Posterior vena cava (tissue), 2 donors: ENCODE data around the gene FOSL2. TPM values are rescaled to one million over a fixed set of nuclear protein-coding genes. Genes with fewer than 3 reads are reported as not detected.

Source experiments
- DNase-seq: peaks from one replicate; pipeline ENCODE4 v3.0.0-alpha.2; 2020; ENCODE audit warnings: low spot score
- intact Hi-C, 2 donors: fragments of 100-400 bp; cut with DNase I; formaldehyde crosslinking; loops; one replicate each; pipeline versions ENCODE4 v1.14.1 to v1.14.2; 2022 to 2023
- total RNA-seq, 2 donors: library from RNA; stranded (reverse); fragmentation: NEBNext Ultra II Directional; extraction: Animal tissue kit (Norgen Biotek cat#: 25700); gene quantifications; one replicate each; pipeline ENCODE4 v1.2.1, GENCODE V29; 2021
- donor health status: DM: yes; HTN: yes; CAD: no.
- donor health status: DM: yes; HTN: yes; CAD: no.

Gene FOSL2
- total RNA-seq, 2 donors from 2014 or later, result 105 to 141 TPM

DNA sequence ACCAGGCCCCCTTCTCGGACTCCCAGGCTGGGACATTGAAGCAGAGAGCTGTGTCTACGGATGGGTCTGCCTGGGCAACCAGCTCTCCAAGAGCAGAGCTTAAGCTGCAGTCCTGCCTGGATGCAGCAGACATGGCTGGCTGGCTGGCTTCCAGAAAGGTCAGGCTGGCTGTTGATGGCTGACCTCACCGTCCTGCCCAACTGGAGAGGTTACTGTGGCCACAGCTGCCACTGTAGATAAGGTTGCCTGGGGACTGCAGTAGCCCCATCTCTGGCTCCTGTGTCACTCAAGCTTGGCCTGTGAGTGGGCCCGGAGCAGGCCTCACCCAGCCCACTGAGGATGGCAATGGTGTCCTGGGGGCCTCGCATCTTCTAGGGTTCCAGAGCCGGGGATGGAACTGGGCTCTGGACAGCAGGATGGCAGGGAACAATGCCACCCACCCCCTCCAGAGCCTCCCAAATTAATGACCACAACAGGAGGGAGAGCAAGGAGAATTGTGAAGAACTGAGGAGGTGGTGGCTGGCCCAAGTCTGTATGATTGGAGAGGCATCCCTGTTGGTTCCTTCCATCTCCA lies 37.0 kb upstream of the FOSL2 start:
- intact Hi-C loops, result no loop called here

DNA sequence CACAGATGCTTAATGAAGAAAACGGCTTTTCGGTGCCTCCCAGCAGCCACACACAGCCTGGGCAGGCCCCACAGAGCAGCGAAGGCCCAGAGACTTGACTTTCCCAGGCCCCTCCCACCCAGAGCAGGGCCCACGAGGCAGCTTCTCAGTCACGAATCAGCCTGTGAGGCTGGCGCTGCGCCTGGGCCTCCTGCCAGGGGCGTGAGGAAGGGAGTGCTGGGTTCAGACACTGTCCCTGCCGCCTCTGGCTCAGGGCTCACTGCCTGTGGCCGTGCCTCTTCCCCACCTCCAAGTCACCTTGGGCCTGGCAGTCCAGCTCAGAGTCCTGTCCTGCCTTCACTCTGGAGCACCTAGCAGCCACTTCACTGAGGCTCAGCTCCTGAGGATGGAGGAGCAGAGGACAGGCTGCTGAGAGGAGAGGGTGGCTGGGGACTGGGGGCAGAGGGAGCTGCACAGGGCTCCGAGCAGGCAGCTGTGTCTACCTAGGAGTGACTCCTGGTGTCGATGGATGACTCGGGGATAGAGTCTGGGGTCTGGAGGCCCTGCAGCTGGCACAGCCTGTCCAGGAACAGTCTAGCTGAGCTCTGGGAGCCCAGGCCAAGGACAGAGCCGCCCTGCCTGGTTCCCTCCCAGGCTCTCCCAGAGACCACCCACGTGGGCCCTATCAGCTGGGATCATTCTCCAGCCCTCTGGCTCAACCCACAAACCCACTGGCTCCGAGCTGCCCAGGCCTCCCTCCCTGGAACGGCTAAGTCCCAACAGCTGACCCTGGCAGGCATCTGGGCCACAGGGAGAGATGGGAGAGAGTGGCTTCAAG lies 36.4 kb upstream of the FOSL2 start:
- peak; percentile 98 for DNase-seq
- intact Hi-C loops, result no loop called here

More for the DNA sequence above, 37.0 kb upstream of the FOSL2 start:
- peak; percentile 85 for DNase-seq

DNA sequence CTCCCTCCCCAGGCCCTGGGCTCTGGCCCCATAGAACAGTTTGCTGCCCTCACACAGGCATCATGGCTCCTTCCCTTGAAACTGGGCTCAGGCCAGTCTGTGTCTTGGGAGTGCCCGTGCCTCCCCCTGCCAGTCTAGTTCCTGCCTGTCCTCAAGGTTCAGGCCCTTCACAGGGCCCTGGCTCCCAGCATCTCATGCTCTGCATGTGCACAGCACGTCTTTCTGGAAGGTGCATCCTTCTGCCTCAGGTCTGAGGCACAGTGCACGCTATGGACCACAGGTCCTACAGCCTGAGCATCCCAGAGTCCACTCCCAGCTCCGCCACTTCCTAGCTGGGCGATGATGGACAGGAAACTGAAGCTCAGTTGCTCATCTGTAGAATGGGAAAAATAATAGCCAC lies 35.6 kb upstream of the FOSL2 start:
- DNase-seq, result no peak
- intact Hi-C loops, result no loop called here

DNA sequence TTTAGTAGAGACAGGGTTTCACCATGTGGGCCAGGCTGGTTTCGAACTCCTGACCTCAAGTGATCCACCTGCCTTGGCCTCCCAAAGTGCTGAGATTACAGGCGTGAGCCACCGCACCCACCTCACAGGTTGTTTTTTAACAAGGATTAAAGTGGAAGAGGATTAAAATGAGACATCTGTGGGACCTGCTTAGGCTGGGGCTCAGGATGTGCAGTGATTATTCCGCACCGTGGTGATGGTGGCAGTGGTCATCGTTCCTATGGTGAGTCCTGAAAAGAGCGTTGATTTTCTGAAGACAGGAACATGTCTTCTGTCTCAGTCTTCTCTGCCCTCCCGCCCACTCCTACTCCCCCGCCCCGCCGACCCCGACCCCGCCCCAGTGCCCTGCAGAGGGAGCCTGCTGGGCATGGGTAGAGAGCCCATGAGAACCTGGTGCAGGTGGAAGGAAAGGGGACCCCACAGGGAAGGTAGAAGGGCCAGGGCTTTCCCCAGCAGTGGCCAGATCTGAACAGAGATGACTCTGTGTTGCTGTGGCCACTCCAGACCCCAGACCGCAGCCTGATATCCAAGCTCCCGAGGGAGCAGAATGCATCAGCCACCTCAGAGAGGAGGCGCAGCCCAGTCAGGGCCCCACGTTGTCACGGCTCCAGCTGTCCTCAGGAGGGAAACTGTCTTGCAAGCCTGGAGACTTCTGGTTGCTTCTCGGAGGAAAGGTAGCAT lies 34.5 kb upstream of the FOSL2 start:
- DNase-seq, result no peak
- intact Hi-C loops, result no loop called here

DNA sequence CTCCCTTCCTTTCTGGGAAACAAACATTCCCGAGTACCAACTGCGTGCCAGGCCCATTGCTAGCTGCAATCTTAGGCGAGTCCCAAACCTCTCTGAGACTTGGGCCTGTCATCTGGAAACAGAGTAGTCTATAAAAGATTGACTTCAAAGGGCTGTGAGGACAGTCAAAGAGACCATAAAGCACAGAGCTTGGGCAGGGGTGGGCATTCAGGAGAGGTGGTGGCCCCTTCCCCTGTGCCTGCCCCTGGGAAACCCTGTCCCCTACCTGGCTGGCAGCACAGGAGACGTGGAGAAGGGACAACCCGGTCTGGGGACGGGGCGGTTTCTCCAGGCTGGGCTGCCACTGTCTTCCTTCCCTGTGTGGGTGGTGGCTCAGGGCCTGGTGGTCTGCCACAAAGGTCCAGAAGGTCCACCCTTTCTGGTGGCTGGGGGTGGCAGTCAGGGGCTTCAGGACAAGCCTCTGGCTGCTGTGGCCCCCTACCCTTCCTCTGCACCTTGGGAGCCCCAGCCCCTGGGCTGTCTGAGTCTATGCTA lies 33.9 kb upstream of the FOSL2 start:
- no peak for DNase-seq
- intact Hi-C loops, result no loop called here

DNA sequence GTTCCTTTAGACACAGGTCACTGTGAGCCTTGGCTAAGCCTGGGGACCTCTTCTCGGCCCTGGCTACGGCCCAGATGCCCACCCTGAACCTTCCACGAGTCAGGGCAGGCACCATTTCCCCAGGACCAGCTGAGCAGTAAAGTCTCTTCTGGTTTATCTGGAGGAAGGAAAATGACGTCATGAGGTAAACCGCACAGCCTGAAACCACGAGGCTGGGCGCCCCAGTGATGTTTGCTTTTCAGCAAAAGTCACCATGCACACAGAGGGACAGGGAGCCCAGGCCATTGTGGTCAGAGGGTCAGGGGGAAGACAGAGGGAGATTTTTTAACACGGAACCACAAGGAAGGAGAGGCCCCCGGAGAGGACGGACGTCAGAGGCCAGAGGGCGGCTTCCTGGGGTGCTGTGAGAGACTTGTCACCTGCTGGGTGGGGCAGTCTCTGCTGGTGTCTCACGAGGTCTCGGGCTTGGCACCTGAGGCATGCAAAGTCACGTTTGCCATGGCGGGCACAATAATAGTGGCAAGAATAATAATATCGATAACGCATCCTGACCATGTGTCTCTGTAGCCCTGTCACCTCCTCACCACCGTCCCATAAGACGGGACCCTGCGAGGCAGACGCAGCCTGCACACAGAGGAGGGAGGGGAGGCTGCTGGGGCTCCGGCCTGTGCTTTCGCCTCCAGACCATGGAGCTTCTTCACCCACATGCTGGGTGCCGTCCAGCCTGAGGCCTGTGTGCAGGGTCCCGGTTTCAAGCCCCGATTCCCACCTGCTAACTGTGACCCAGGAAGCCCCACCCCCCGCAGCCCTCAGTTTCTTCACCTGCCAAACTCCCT lies 33.2 kb upstream of the FOSL2 start:
- DNase-seq, result no peak
- intact Hi-C loops, result no loop called here

DNA sequence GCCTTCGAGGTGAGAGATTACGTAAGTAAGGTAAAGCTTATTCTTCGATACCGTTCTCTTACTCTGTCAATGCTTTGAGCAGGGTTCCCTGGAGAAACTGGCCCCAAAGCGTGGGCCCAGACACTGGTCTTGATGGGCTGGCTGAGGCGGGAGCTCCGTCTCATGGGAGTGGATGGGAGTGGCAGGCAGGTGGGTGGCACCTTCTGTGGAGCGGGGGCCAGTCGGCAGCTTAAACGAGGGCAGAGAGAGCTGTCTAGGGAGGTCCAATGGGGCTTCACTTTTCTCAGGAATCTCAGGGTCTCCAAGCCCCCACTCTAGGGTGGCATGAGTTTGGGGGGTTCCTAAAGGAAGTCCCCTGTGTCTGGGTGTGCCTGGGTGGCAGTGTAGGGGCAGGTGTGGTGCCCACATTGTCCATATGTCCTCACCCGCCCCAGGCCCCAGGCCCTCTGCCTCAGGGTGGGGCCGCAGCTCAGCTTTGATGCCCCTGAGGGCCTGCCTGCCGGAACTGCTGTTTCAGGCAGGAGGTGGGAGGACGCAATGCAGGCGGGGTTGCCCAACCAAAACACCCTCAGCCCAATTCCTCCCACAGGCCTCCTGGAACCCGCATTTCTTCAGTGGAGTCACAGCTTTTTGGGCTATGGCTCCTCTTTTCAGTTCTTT lies 32.5 kb upstream of the FOSL2 start:
- DNase-seq, result no peak

DNA sequence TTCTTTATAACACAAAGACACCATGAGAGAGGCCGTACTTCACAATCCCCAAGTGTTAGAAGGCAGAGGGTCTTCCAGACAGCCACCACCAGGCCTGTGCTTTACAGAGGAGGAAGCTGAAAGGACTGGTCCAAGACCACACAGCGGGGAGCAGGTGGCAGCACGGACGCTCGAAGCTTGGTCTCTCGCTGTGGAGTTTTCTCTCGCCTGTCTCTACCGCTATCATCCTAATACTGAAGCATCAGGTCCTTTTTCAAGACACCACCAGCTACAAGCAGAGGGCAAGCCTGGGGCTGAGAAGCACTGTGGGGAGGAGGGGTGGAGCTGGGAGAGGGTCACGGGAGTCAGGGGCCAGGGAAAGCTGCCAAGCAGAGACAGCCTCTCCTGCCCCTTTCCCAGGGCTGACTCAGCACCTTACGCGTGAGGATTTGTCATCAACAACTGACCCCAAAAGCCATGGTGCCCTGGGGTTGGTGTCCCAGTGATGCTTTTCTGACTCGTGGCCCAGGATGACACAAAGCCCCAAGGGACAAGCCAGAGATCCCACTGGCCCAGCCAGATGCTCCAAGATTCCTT lies 31.9 kb upstream of the FOSL2 start:
- intact Hi-C loops, result no loop called here
- DNase-seq, result no peak

More for the DNA sequence above, 32.5 kb upstream of the FOSL2 start:
- intact Hi-C loops, result no loop called here

DNA sequence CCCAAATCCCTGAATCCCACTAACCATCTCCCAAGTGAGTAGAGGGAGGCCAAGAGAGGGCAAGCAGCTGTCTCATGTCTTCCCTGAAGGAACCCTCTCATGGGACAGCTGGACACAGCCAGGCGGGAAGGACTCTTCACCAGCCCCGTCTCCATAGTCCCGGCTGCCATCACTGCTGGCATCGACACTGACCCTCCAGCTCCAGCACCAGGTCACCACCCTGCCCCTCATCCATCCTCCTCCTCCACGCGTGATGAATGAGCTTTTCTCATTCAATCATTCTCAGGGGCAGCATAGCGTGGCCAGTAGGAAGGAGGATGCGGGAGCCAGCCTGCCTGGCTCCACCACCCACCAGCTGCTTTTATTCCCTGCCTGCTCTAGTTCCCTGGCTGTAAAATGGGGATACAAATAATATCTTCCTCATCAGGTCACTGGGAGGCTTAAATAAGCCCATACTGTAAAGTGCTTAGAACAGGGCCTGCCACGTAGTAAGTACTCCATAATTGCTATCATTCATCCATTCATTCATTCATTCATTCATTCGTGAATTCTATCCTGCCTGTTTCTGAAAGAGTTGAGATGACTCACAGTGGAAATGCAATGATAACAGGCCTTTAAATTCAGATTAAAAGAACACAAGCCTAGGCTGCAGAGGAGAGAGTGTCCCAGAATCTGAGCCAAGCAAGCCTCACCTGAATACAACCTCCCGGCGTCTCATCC lies 30.5 kb upstream of the FOSL2 start:
- intact Hi-C loops, result no loop called here

DNA sequence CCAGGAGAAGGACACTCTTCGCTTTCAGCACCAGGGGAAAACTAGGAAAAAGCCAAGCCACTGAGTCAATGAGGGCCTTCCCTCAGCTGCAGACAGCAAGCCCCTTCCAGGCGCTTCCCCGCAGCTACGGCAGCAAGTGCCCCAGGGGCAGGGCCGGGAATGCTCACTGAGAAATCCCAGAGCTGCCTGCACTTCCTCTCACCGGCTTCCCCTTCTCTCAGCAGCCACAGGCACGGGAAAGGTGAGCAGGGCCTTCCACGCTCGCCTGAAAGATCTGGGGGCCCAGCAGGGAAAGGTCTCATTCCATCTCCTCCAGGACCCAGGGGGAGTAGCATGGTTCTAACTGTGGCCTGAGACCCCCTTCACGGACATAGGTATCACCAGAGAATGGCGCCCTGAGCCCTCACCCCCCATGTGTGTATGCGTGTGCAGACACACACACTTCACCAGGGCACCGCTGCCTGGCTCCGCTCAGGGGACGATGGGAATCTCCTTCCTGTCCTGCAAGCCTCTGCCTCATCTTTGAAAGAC lies 29.6 kb upstream of the FOSL2 start:
- DNase-seq, result no peak
- intact Hi-C loops, result no loop called here

More for the DNA sequence above, 30.5 kb upstream of the FOSL2 start:
- DNase-seq, result no peak

DNA sequence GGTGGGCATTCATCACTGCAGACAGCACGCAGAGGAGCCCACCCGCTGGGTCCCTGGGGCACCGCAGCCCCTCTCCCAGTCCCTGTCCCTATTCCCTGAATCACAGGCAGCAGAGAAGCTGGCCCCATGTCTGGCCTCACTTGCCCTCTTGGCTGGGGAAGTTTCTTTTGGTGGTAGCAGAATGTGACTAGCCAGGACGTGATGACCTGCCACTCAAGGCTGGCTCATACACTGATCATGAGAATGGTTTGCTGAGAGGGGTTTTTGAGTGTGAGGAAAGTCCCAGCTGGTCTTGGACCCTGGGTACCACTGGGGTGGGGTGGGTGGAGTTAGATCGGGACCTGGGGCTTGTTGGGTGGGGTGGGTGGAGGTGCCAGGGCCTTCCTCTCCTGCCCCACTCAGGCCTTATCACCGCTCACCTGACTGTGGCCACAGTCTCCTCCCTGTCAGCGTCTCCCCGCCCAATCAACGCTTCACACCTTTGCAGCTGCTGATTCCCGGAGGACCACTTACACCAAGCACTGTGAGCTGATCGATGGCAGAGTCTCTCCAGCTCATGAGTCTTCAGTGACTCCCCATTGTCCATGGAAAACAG lies 28.9 kb upstream of the FOSL2 start:
- no peak for DNase-seq
- intact Hi-C loops, result no loop called here

DNA sequence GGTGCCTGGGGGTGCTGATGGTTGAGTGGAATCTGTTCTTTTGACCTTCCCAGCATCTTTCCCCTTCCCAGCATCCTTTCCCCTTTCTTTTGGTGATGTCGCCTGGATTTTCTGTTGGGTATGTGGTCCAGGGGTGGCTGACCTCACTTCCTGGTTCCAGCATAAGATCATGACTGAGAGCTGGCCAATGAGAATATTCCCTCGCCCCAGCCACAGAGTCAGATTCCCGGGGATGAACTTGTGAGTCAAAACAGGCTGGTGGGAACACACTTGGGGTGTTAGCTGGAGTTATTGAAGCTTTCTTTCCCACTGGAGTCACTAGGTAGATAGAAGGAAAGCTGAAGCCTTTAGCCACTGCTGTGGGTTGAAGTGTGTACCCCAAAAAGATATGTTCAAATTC lies 28.0 kb upstream of the FOSL2 start:
- no peak for DNase-seq
- intact Hi-C loops, result no loop called here

DNA sequence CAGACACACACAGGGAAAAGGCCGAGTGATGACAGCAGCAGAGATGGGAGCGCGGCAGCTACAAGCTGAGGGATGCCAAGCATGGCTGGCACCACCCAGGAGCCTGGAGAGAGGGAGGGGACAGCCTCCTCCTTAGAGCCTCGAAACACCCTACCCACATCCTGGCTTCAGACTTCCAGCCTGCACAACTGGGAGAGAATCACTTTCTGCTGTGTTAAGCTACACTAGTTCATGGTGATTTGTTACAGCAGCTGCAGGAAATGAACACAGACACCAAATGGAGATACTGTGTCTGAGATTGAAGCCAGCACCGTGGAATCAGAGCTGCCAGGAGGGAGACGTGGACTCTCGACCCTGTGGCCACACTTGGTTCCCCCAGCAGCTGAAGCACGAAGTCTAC lies 27.5 kb upstream of the FOSL2 start:
- no peak for DNase-seq

DNA sequence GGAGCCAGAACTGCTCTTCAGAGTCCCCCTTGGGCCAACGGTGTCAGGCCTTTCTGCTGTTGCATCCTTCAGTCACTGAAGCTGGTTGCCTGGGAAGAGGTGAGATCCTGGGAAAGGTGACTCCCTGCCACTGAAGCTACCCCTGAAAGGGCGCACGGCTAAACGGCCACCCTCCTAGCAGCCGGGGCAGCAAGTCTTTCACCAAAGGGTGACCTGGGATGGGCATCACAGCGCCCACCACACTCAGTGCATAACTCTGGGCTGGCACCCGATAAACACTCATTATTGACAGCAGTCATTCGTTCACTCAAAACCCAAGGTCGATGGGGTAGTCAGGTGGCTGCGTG lies 26.5 kb upstream of the FOSL2 start:
- intact Hi-C loops, result no loop called here
- DNase-seq, result no peak

More for the DNA sequence above, 27.5 kb upstream of the FOSL2 start:
- intact Hi-C loops, result no loop called here

DNA sequence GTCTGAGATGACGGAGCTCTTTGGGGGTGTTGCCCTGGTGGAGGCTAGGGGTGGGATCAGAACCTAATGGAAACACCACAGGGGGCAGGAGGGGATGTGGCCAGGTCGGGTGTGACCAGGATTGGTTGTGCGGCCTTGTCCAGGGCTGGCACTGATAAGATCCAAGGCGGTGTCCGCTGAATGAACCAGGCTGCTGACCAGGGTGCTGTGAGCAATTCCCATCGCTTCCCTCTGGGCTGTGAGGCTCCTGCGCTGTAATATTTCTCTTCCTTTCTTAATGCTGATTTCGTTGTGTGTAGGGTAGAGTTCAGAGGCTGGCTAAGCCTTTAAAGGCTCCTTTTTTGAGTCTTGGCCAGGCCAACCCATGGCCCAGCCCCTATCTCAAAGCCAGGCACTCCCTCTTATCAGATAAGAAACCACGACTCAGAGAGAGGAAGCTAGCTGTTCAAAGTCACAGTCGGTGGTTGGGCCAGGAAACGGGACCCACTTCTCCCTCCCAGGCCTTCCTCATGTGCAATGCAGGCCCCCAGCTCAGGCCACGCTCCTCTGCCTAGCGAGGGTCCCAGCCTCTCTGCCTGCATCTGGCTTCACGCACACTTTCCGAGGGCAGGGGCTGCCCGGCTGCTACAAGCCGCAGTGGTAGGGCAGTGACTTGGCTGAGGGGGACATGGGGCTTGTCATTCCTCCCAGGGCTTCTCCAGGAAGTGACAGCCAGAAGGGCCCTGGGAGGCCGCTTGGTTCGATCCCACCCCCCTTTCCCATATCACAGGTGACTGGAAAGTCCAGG lies 26.0 kb upstream of the FOSL2 start:
- intact Hi-C loops, result no loop called here
- no peak for DNase-seq

DNA sequence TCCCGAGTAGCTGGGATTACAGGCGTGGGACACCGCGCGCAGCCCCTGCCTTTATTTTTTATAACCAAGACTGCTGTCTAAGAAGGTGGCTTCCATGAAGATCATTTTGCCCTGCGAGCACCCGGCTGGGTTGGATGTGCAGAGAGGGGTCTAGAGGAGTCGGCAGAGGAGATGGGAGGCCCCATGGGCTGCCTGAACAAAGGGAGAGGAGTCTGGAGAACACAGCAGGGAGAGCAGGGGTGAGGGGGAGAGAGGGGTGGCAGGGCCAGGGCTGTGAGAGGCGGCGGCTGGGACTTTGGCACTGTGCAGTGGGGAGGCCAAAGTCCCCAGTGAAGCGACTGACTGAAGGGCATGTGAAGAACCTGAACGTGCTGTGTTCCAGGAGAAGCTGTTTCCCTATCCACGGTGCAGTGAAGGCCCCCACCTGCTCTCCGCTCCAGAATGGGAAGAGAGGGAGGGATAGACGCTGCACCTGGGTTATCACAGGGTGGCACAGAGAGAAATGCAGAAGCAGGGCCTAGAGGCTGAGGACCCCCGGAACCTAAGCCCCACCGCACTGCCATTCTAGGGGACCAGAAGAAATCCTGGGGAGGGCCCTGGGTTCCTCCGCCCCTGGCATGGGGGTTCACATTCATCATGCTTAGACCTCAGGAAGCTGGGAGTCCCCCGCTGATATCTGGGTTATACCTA lies 24.8 kb upstream of the FOSL2 start:
- no peak for DNase-seq
- intact Hi-C loops, result no loop called here
